Measurements from ENCODE around the gene ZNF397. TPM values are rescaled to one million over a fixed set of nuclear protein-coding genes. Genes with fewer than 3 reads are reported as not detected.

The ZNF397 gene
- 84.8 TPM for total RNA-seq

DNA sequence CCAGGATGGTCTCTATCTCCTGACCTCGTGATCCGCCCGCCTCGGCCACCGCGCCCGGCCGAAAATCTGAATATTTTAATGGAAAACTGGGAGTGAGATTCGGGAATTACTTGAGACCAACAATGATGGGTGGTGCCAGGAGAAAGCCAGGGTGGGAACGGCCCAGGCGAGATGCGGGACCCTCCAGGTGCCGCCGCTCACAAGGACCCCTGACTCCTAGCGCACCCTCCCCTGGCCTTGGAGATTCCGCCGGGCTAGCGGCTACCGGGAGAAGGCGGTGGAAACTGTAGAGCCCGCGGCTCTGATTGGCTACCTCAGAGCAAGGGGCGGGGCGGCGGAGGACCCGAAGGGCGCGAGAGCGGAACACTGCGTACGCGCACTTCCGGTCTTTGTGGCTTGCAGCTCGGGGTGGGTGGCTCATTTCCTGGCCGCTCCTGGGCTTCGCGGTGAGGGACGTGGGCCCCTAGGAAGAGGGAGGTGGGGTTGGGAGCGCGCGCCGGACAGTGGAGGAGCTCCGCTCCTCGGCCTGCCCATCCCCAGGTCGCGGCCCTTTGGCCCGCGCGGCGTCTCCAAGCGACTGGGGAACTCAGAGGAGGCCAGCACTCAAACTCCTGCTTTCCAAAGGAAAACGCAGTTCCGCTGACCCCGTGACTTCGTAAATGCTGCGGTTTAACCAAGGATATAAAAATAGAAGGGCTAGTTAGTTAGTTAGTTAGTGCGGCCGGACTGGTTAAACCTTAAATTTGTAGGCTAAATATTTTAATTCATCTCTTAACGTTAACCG is at the start of gene ZNF397:
Gene ZNF397 (plus strand): TSS at position 371 of the 784 bp plus-strand sequence. CDS start 1,437 bp downstream, outside the sequence.

DNA sequence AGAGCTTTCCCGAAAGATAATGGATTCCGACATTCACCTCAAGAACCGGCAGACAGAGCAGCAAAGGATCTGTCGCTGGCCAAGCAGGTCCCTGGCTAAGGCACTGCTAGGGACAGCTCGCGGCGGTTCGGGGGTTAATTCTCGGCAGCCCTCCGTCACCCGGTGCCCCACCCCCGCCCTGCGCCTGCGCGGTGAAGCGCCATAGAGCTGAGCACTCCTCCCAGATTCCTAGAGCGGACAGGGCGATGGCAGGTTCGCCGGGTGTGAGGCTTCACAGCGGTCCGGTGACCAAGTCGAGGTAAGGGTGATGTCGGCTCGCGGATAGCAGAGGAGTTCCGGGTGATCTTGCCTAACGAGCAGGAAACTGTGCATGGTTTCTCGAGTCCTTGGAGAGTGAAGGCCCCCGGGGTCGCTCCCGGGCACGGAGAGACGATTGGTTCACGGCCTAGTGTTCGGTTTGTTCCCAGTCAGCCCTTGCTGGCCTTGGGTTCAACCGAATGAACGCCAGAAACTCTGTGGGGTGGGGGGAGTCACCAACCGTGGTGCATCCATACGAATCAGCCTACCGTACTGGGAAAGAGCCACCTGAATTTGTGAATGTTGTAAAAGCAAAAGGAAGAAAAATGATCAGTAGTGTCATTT is 49.4 kb downstream of the ZNF397 start, which contains the start of gene ZSCAN30:
Gene ZSCAN30 (minus strand): TSS at position 136 of the 642 bp plus-strand sequence. CDS start 25,877 bp downstream, outside the sequence.

Other genes starting within 250 kb of the ZNF397 start
- gene MAPRE2, start 199.6 kb upstream of the ZNF397 start, total RNA-seq: 147 TPM
- gene ZSCAN30, start 49.2 kb downstream of the ZNF397 start, total RNA-seq: 31.0 TPM
- 79.5 TPM for gene ZNF24, start 103.4 kb downstream of the ZNF397 start, total RNA-seq
- 4.4 TPM for gene ZNF396, start 136.3 kb downstream of the ZNF397 start, total RNA-seq